MG63 (cell line): ENCODE data around the gene CLPSL1. TPM values are rescaled to one million over a fixed set of nuclear protein-coding genes. Genes with fewer than 3 reads are reported as not detected.
"Not testable (repeated sequence)": the region's sequence is repeated elsewhere in the genome, so short reads cannot be mapped to it uniquely, and the experiment has no call there.

Experiments
- DNase-seq: peaks from one replicate; pipeline ENCODE4 v3.0.0-alpha.2; 2020
- H3K27me3 ChIP-seq: fragments of 250-450 bp; sonication (Bioruptor Pico); 2 replicates; pipeline ENCODE4 v1.5.1; 2020; ENCODE audit warnings: mild to moderate bottlenecking, moderate library complexity
- H3K36me3 ChIP-seq: fragments of 250-450 bp; sonication (Bioruptor Pico); 2 replicates; pipeline ENCODE4 v1.5.1; 2020; ENCODE audit warnings: mild to moderate bottlenecking, moderate library complexity
- H3K4me3 ChIP-seq: fragments of 250-450 bp; sonication (Bioruptor Pico); 2 replicates; pipeline ENCODE4 v1.5.1; 2020; ENCODE audit warnings: mild to moderate bottlenecking, moderate library complexity
- H3K9me3 ChIP-seq: fragments of 250-450 bp; sonication (Bioruptor Pico); 2 replicates; pipeline ENCODE4 v1.5.1; 2020; ENCODE audit warnings: mild to moderate bottlenecking, moderate library complexity
- total RNA-seq: library from RNA; depleted of rRNA; stranded (reverse); fragments of >200 nt; shearing (Covaris generic); gene quantifications from 2 replicates; pipeline ENCODE4 v1.2.3, GENCODE V29; 2014; ENCODE audit warnings: low replicate concordance; rRNA removed

CLPSL1 gene
- not detected in 2 replicates for total RNA-seq

- DNase-seq, result no peak
- no peak within 1 kb of the TSS for H3K4me3 ChIP-seq
- H3K36me3 ChIP-seq, result no peaks in the 10 kb centered on the region
- no peaks in the 10 kb centered on the region for H3K9me3 ChIP-seq
- H3K27me3 ChIP-seq, result peaks cover 8% of the 10 kb centered on the region; the same call in 1 of the 2 replicates
Observed at GRCh38 chr6:35780719-35781118, at the start of gene CLPSL1. CLPSL1 (plus strand) TSS chr6:35781019; CDS start chr6:35781111, 92 bp downstream.

- H3K4me3 ChIP-seq, result peak overlapping the region; percentile 79
- DNase-seq, result peak; percentile 80
Observed at GRCh38 chr6:35731414-35731735, 49.4 kb upstream of the CLPSL1 start.

GRCh38 chr6:35731736-35732532 is 48.9 kb upstream of the CLPSL1 start:
- no peaks in the 10 kb centered on the region for H3K27me3 ChIP-seq

More at GRCh38 chr6:35731414-35731735, 49.4 kb upstream of the CLPSL1 start:
- H3K27me3 ChIP-seq, result no peaks in the 10 kb centered on the region
- H3K36me3 ChIP-seq, result no peaks in the 10 kb centered on the region
- H3K9me3 ChIP-seq, result no peaks in the 10 kb centered on the region

GRCh38 chr6:35733633-35734032 is 47.2 kb upstream of the CLPSL1 start:
- DNase-seq, result no peak
- Histone ChIP-seq H3K4me3 (no peak overlapping the region), H3K9me3 (no peaks in the 10 kb centered on the region), H3K36me3 (no peaks in the 10 kb centered on the region), H3K27me3 (no peaks in the 10 kb centered on the region)

More at GRCh38 chr6:35731736-35732532, 48.9 kb upstream of the CLPSL1 start:
- H3K4me3 ChIP-seq, result peak overlapping the region; percentile 79
- H3K9me3 ChIP-seq, result no peaks in the 10 kb centered on the region
- peak; percentile 85 for DNase-seq
- no peaks in the 10 kb centered on the region for H3K36me3 ChIP-seq

- not testable (repeated sequence) for H3K9me3 ChIP-seq, H3K36me3 ChIP-seq, DNase-seq, H3K4me3 ChIP-seq, H3K27me3 ChIP-seq
Observed at GRCh38 chr6:35734319-35734718, 46.5 kb upstream of the CLPSL1 start.

- no peaks in the 10 kb centered on the region for H3K27me3 ChIP-seq
- no peak overlapping the region for H3K4me3 ChIP-seq
- DNase-seq, result no peak
- no peaks in the 10 kb centered on the region for H3K9me3 ChIP-seq
- H3K36me3 ChIP-seq, result no peaks in the 10 kb centered on the region
Observed at GRCh38 chr6:35735452-35735851, 45.4 kb upstream of the CLPSL1 start.

GRCh38 chr6:35736253-35736894 is 44.4 kb upstream of the CLPSL1 start:
- DNase-seq, result peak; percentile 45
- no peak overlapping the region for H3K4me3 ChIP-seq
- no peaks in the 10 kb centered on the region for H3K27me3 ChIP-seq
- no peaks in the 10 kb centered on the region for H3K9me3 ChIP-seq
- no peaks in the 10 kb centered on the region for H3K36me3 ChIP-seq

- no peak for DNase-seq
- no peaks in the 10 kb centered on the region for H3K27me3 ChIP-seq
- H3K9me3 ChIP-seq, result no peaks in the 10 kb centered on the region
- no peak within 1 kb of the TSS for H3K4me3 ChIP-seq
- no peaks in the 10 kb centered on the region for H3K36me3 ChIP-seq
Observed at GRCh38 chr6:35736982-35737412, 43.8 kb upstream of the CLPSL1 start, which contains the start of gene ARMC12. ARMC12 (plus strand) TSS chr6:35737032; CDS start chr6:35737109, 77 bp downstream.

GRCh38 chr6:35737413-35738211 is 43.2 kb upstream of the CLPSL1 start:
- Histone ChIP-seq H3K9me3 (no peaks in the 10 kb centered on the region), H3K27me3 (no peaks in the 10 kb centered on the region)
- no peak for DNase-seq

GRCh38 chr6:35739645-35740524 is 40.9 kb upstream of the CLPSL1 start:
- Histone ChIP-seq H3K36me3 (no peaks in the 10 kb centered on the region), H3K4me3 (no peak overlapping the region), H3K27me3 (no peaks in the 10 kb centered on the region), H3K9me3 (no peaks in the 10 kb centered on the region)
- no peak for DNase-seq

More at GRCh38 chr6:35737413-35738211, 43.2 kb upstream of the CLPSL1 start:
- Histone ChIP-seq H3K4me3 (no peak overlapping the region), H3K36me3 (no peaks in the 10 kb centered on the region)

GRCh38 chr6:35742842-35743241 is 38.0 kb upstream of the CLPSL1 start:
- Histone ChIP-seq H3K9me3 (peaks cover 3% of the 10 kb centered on the region), H3K36me3 (no peaks in the 10 kb centered on the region), H3K4me3 (no peak overlapping the region), H3K27me3 (no peaks in the 10 kb centered on the region)
- DNase-seq, result no peak

GRCh38 chr6:35745509-35745908 is 35.3 kb upstream of the CLPSL1 start:
- Histone ChIP-seq H3K4me3 (no peak overlapping the region), H3K9me3 (peaks cover 5% of the 10 kb centered on the region), H3K36me3 (no peaks in the 10 kb centered on the region), H3K27me3 (no peaks in the 10 kb centered on the region)
- no peak for DNase-seq

GRCh38 chr6:35746516-35746915 is 34.3 kb upstream of the CLPSL1 start:
- Histone ChIP-seq H3K9me3 (peaks cover 5% of the 10 kb centered on the region), H3K36me3 (no peaks in the 10 kb centered on the region), H3K4me3 (no peak overlapping the region), H3K27me3 (no peaks in the 10 kb centered on the region)
- no peak for DNase-seq

GRCh38 chr6:35747877-35748276 is 32.9 kb upstream of the CLPSL1 start:
- DNase-seq, result no peak
- no peaks in the 10 kb centered on the region for H3K36me3 ChIP-seq
- H3K27me3 ChIP-seq, result no peaks in the 10 kb centered on the region
- peaks cover 5% of the 10 kb centered on the region for H3K9me3 ChIP-seq
- no peak overlapping the region for H3K4me3 ChIP-seq

GRCh38 chr6:35750557-35750956 is 30.3 kb upstream of the CLPSL1 start:
- Histone ChIP-seq H3K36me3 (no peaks in the 10 kb centered on the region), H3K4me3 (no peak overlapping the region), H3K27me3 (no peaks in the 10 kb centered on the region), H3K9me3 (peaks cover 5% of the 10 kb centered on the region)
- no peak for DNase-seq

- no peaks in the 10 kb centered on the region for H3K36me3 ChIP-seq
- H3K27me3 ChIP-seq, result no peaks in the 10 kb centered on the region
- H3K4me3 ChIP-seq, result no peak overlapping the region
- H3K9me3 ChIP-seq, result peaks cover 5% of the 10 kb centered on the region
- no peak for DNase-seq
Observed at GRCh38 chr6:35751594-35751993, 29.2 kb upstream of the CLPSL1 start.
